OCI-LY3 (cell line): ENCODE data around the gene FAM13B.

ENCODE experiments used
- H2AFZ ChIP-seq: fragments of 200-600, 300-600 bp; shearing (Covaris generic); 2 replicates; pipeline ENCODE4 v1.6.0; 2014; ENCODE audit warnings: antibody characterized with exemption, low read depth, low read length
- H3K27ac ChIP-seq: fragments of 200-600, 300-600 bp; sonication (generic); 2 replicates; pipeline ENCODE4 v1.5.1; 2014; ENCODE audit warnings: mild to moderate bottlenecking, low read length, moderate library complexity, mixed read lengths
- H3K27me3 ChIP-seq: fragments of 200-600, 300-600 bp; sonication (generic); 2 replicates; pipeline ENCODE4 v1.6.1; 2014; ENCODE audit warnings: low read depth, low read length, mixed read lengths
- H3K36me3 ChIP-seq: fragments of 200-600, 300-600 bp; sonication (generic); replicated peaks from 2 replicates; pipeline ENCODE3; 2014; ENCODE audit warnings: low read depth, low read length, mixed read lengths
- H3K4me1 ChIP-seq: fragments of 300-600, 200-600 bp; sonication (generic); 2 replicates; pipeline ENCODE4 v1.6.1; 2014; ENCODE audit warnings: low read length, mixed read lengths
- H3K4me2 ChIP-seq: fragments of 200-600, 300-600 bp; sonication (generic); 2 replicates; pipeline ENCODE4 v1.6.1; 2014; ENCODE audit warnings: low read length, mixed read lengths
- H3K4me3 ChIP-seq: fragments of 300-600, 200-600 bp; sonication (generic); 2 replicates; pipeline ENCODE4 v1.5.1; 2014; ENCODE audit warnings: antibody characterized with exemption, mild to moderate bottlenecking, low read length, moderate library complexity
- H3K79me2 ChIP-seq: fragments of 300-600, 200-600 bp; shearing (Covaris generic); 2 replicates; pipeline ENCODE4 v1.6.1; 2014; ENCODE audit warnings: mild to moderate bottlenecking, low read length, mixed read lengths
- H3K9ac ChIP-seq: fragments of 300-600, 200-600 bp; shearing (Covaris generic); 2 replicates; pipeline ENCODE4 v1.6.0; 2014; ENCODE audit warnings: mild to moderate bottlenecking, low read length, moderate library complexity
- H3K9me3 ChIP-seq: fragments of 200-600, 300-600 bp; shearing (Covaris generic); 2 replicates; pipeline ENCODE4 v1.6.1; 2014; ENCODE audit warnings: low read length, mixed read lengths; ENCODE audit not compliant: insufficient read depth
- H4K20me1 ChIP-seq: fragments of 200-600, 300-600 bp; sonication (generic); 2 replicates; pipeline ENCODE4 v1.6.1; 2016; ENCODE audit warnings: low read length, mixed read lengths; ENCODE audit not compliant: insufficient read depth
- CTCF ChIP-seq: fragments of 200-600, 300-600 bp; sonication (generic); IDR thresholded peaks from 2 replicates; pipeline ENCODE4 v1.5.1; 2014; ENCODE audit warnings: antibody characterized with exemption, low read length, low read depth
- EZH2phosphoT487 ChIP-seq: fragments of 200-600 bp; shearing (Covaris generic); IDR thresholded peaks from 2 replicates; pipeline ENCODE4 v1.6.1; 2018; ENCODE audit warnings: antibody characterized with exemption, mixed run types, low read depth

Gene FAM13B

GRCh38 chr5:137921931-137922330 is 110.9 kb downstream of the FAM13B start:
- H3K27me3 ChIP-seq = no peaks in the 10 kb centered on the region
- H3K27ac ChIP-seq = no peak overlapping the region
- no peak overlapping the region for H3K4me2 ChIP-seq
- H3K9ac ChIP-seq = no peak overlapping the region
- H3K36me3 ChIP-seq = no peaks in the 10 kb centered on the region
- H4K20me1 ChIP-seq = no peaks in the 10 kb centered on the region
- H3K79me2 ChIP-seq = no peaks in the 10 kb centered on the region
- H3K9me3 ChIP-seq = no peaks in the 10 kb centered on the region
- no peak for TF ChIP-seq CTCF
- TF ChIP-seq EZH2phosphoT487 = no peak
- no peak overlapping the region for H3K4me3 ChIP-seq
- no peaks in the 10 kb centered on the region for H3K4me1 ChIP-seq
- no peak overlapping the region for H2AFZ ChIP-seq

GRCh38 chr5:137916923-137917322 is 116.0 kb downstream of the FAM13B start:
- Histone ChIP-seq H2AFZ (no peak overlapping the region), H3K27me3 (no peaks in the 10 kb centered on the region), H3K4me2 (no peak overlapping the region), H3K9me3 (no peaks in the 10 kb centered on the region), H3K4me3 (no peak overlapping the region), H3K79me2 (no peaks in the 10 kb centered on the region), H3K9ac (no peak overlapping the region), H3K36me3 (no peaks in the 10 kb centered on the region), H3K27ac (no peak overlapping the region), H3K4me1 (no peaks in the 10 kb centered on the region), H4K20me1 (no peaks in the 10 kb centered on the region)
- TF ChIP-seq EZH2phosphoT487 = no peak
- TF ChIP-seq CTCF = no peak

GRCh38 chr5:137914758-137915157 is 118.1 kb downstream of the FAM13B start:
- Histone ChIP-seq H3K36me3 (no peaks in the 10 kb centered on the region), H3K4me3 (no peak overlapping the region)
- no peak for TF ChIP-seq CTCF
- TF ChIP-seq EZH2phosphoT487 = no peak

GRCh38 chr5:137902408-137903133 is 130.3 kb downstream of the FAM13B start:
- Histone ChIP-seq H3K9me3 (no peaks in the 10 kb centered on the region), H3K79me2 (no peaks in the 10 kb centered on the region), H3K4me1 (peaks cover 2% of the 10 kb centered on the region), H2AFZ (no peak overlapping the region), H3K36me3 (no peaks in the 10 kb centered on the region), H3K4me2 (no peak overlapping the region), H3K27ac (no peak overlapping the region), H3K27me3 (no peaks in the 10 kb centered on the region), H3K4me3 (no peak overlapping the region), H3K9ac (no peak overlapping the region), H4K20me1 (no peaks in the 10 kb centered on the region)
- TF ChIP-seq CTCF = no peak
- TF ChIP-seq EZH2phosphoT487 = no peak

More at GRCh38 chr5:137914758-137915157, 118.1 kb downstream of the FAM13B start:
- H3K27me3 ChIP-seq = no peaks in the 10 kb centered on the region
- no peak overlapping the region for H3K27ac ChIP-seq
- H3K4me1 ChIP-seq = no peaks in the 10 kb centered on the region
- H4K20me1 ChIP-seq = no peaks in the 10 kb centered on the region
- H3K79me2 ChIP-seq = no peaks in the 10 kb centered on the region
- H2AFZ ChIP-seq = no peak overlapping the region
- H3K9ac ChIP-seq = no peak overlapping the region
- H3K4me2 ChIP-seq = no peak overlapping the region
- H3K9me3 ChIP-seq = no peaks in the 10 kb centered on the region
